Measurements from ENCODE around the gene PAX7.

The PAX7 gene

DNA sequence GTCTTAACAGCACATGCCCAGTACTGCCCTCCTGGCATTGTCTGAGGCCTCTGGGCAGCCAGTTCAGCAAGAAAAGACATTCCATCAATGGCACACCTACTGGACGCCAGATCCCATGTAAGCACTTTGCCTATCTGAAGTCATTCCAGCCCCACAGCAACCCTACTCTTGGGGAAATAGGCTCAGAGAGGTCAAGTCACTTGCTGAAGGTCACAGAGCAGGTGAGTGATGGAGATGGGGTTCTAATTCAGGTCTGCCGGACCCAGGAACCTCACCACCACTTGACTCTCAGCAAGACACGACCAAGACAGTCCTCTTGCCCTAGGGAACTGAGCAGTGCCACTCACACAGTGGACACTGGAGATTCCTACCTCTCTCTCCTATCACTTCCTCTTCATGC lies 79.4 kb downstream of the PAX7 start:
- no peak for DNase-seq

DNA sequence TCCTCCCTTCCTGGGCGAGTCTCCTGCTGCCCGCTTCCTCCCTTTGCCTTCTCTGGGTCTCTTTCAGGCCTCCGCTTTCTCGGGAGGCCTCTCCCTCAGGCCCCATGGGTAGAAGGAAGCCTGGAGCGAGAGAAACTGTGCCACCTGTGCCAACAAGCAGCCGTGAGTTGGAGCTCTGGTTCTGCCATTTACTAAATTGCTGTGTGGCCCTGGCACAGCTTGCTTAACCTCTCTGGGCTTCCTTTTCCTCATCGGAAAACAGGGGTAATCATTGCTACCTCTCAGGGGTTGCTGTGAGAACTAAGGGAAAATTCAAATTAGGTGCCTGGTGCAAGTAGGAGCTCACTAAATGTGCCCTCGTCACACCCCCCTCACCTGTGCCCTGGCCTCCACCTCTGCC lies 80.4 kb downstream of the PAX7 start:
- DNase-seq = no peak

DNA sequence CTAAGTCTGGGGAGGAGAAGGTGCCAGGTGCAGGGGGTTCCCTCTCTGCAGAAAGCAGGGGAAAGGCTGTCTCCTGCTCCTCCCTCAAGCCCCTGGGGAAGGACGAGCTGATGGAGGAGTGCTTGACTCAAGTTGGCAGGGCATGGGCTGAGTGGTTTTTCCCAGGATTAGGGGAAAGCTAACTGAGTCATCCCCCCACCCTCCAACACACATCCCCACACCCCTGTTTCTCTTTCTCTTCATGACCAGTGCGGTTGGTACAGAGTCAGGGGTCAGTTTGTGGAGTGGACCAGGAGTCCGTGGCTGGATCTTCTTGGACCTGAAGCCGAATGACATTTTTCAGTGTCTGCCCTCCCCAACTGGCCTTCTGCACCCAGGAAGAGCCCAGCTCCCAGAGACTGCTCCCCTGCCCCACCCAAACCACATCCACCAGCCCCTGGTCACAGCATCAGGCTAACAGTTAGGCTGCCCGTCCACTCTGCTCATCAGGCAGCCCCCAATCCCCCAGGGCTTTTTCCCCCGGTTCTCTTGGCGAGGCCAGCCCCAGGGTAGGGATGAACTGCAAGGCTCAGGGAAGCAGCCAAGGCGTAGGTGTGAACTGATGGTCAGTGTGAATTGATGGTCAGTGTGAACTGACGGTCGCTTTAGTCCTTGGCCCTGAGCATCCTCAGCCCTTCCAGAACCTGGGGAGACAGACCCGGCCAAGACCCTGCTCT lies 81.0 kb downstream of the PAX7 start:
- peak; percentile 20 for DNase-seq

GRCh38 chr1:18712252-18712600 lies 81.6 kb downstream of the PAX7 start:
- DNase-seq = peak; percentile 46

GRCh38 chr1:18714404-18715175 lies 83.9 kb downstream of the PAX7 start:
- peak; percentile 72 for DNase-seq

- no peak for DNase-seq
These were observed 85.6 kb downstream of the PAX7 start for GRCh38 chr1:18716112-18716784.

- DNase-seq = no peak
These were observed 86.4 kb downstream of the PAX7 start for GRCh38 chr1:18716785-18717678.

DNA sequence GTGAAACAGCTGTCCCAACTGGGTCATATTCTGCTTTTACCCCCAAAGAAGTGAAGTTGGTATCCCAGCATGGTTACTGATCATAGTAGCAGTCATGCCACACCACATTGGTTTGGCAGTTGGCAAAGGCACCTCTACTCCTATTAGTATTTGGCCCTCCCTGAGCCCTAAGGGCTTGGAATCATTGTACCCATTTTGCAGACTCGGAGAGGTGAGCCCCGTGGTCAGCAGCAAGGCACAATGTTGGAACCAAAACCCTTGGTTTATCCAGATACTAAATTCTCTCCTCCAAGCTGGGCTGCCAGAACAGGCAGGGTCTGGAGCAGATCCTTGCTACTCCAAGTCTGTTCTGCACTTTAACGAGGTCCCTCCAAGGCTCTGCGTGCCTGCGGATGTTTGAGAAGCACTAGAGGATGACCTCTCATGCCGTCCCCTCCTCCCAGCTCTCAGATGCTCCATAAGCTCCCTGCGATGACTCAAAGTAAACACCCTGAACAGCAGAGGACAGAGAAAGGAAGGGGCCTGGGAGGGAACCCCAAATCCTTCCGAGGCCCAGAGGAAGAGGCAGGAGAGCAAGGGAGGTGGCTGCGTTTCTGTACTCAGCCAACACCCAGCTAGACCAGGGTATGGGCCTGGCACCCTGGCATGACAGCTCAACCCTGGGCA lies 89.3 kb downstream of the PAX7 start:
- DNase-seq = peak; percentile 39

DNA sequence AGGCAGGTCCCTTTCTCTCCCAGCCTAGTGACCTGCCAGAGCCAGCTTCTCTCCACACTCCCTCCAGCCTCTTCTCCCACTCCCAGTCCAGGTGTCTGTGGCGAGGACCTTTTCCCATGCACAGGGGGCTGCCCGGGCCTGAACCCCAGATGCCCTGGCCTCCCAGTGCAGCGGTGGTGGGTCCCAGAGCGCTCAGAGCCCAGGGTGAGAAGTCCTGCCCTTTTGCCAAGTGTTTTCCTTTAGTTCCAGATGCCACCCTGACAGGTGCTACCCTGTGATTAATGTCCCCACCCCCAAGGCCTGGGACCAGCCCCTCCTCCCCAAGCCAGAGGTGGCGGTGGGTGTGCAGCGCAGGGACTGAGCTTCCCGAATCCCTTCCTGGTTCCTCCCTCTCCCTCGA lies 90.4 kb downstream of the PAX7 start:
- peak; percentile 86 for DNase-seq

GRCh38 chr1:18721776-18722175 lies 91.1 kb downstream of the PAX7 start:
- DNase-seq = peak; percentile 55

- DNase-seq = peak; percentile 96
These were observed 91.6 kb downstream of the PAX7 start for GRCh38 chr1:18722270-18722669.

DNA sequence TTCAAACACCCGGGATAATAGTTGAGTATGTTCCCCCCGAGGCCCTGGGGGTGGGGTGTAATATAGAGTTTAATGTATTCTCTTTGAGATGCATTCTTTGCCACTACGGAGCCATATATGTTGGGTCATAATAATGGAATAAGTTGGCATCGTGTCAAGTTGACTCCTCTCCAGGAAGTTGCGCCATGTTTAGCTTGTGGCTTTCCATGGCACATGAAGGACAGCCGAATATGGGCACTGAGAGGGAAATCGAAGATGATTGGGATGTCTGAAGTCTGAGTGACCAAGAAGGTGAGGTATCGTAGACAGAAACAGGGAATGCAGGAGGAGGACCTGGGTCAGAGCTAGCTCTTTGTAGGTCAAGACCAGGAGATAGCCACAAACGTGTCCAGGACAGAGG lies 92.6 kb downstream of the PAX7 start:
- no peak for DNase-seq

- peak; percentile 86 for DNase-seq
These were observed 93.2 kb downstream of the PAX7 start for GRCh38 chr1:18723701-18724411.

DNA sequence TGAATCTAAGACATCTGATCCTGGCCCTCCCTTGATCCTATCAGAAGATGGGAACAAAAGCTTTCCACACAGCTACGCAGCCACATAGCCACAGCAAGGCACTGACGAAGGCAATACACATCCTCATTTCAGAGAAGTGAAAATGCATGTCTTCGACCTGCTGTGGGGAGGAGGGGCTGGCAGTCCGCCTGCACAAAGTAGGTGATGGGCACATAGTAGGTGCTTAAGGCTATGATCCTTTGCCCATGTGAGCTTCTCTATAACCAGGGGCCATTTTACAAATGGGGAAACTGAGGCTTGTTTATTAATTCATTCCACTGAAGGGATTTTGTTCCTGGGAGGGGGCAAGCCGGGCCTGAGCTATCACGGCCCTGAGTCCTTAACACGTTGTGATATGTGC lies 94.2 kb downstream of the PAX7 start:
- peak; percentile 52 for DNase-seq

- DNase-seq = peak; percentile 97
These were observed 94.7 kb downstream of the PAX7 start for GRCh38 chr1:18725231-18725895.

DNA sequence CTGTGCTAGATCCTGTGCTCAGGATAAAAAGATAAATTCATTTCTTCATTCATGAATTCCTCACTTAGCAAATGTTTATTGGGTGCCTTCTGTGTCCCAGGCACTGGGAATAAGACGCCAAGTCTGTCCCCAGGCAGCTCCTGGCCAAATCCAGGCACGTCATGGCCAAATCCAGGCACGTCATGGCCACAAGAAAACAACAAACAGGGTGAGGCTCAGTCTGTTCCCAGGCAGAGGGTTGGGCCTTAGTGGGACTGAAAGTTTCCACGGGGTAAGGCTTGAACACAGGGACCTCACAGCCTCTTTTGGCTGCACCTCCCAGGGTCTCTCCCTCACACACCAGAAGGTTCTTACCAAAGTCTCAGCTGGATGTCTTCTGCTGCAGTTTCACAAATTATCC lies 95.7 kb downstream of the PAX7 start:
- peak; percentile 65 for DNase-seq

DNA sequence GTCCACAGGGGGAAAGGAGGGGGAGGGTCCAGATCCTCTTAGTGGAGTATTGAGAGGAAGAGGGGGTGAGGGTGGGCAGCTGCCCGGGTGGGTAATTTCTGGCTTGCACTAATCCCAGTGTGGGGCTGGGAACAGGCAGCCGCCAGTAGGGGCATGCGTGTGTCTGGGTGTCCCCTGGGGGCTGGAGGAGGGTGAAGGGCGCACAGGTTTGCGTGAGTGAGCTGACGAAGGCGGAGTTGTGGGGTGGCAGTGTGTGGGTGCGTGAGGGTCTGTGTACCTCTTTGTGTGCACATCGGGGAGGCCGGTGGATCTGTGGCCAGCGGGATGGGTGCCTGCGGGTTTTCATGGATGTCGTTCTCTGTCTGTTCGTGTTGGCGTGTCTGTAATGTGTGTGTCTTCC lies 97.3 kb downstream of the PAX7 start:
- DNase-seq = peak; percentile 100

- DNase-seq = peak; percentile 35
These were observed 99.7 kb downstream of the PAX7 start for GRCh38 chr1:18730321-18730720.

- no peak for DNase-seq
These were observed 100.5 kb downstream of the PAX7 start for GRCh38 chr1:18731148-18731547.

DNA sequence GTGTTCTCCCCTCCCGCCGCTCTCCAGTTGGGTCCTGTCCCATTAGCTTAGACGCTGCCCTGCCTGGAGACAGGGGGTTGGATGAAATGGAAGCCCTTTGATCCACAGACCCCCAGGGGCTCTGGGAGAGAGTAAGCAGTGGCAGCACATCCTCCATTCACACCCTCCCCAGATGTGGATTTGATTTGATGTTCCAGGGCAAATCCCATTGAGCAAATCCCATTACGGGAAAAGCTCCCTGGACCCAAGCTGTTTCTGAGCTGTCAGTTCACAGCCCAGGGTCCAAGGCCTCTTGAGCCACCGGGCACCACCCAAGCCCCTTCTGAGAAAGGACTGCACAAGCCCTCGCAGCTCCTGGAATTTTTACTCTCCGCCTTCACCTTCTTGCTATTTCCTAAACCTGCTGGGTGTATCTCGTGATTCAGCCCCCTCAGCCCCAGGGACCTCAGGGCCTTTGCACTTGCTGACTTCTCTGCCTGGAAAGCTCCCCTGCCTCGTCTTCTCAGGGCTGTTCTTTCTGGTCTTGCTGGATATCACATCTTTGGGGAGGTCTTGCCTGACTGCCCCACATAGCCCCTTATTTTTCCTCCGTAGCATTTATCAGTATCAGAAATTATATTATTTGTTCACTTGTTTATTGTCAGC lies 101.1 kb downstream of the PAX7 start:
- DNase-seq = peak; percentile 98

DNA sequence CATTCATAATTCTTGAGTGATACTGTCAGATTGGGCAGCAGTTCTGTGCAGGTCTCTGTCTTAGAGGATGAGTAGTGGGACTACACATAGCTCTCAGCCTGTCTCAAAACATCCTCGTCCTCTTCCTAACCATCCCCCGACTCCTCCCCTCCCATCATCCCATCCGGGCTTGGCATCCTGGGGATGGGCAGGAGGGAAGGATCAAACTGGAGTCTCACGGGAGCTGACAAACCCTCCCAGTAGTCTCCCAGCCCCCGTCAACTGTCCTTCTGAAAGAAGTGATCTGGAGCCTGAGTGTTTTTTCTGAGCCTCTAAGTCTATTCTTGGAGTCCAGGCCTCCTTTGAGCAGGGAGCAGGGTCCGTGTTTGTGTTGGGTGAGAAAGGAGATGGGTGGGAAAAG lies 102.0 kb downstream of the PAX7 start:
- DNase-seq = peak; percentile 57

Data from NCI-H82 (cell line).